ENCODE results near the gene OSBPL6. TPM values are rescaled to one million over a fixed set of nuclear protein-coding genes. Genes with fewer than 3 reads are reported as not detected.

The OSBPL6 gene
- total and polyA plus RNA-seq, 9 of the 15 experiments (the other 6 are each of a cell fraction or from before 2014, with no cell fraction given) = 3.4 to 12.7 (median 9.3) TPM

GRCh38 chr2:178277741-178278197 is 83.5 kb downstream of the OSBPL6 start (continued):
- TF ChIP-seq TAF1 (IDR thresholded peaks at IDR 0.05; ENCODE audit: control insufficient read depth, extremely low read depth, insufficient read depth, low read length, severe bottlenecking) = no peak
- no peak for TF ChIP-seq MCM7 (IDR thresholded peaks at IDR 0.05)
- no peak for TF ChIP-seq PHF21A (IDR thresholded peaks at IDR 0.05; ENCODE audit: borderline replicate concordance, low read depth)
- TF ChIP-seq ZNF436 (CRISPR knock-in tag; IDR thresholded peaks at IDR 0.05) = no peak
- 0 out of 2 replicates have a peak, but pooled peaks have one; percentile 20 for TF ChIP-seq ATF7 (IDR thresholded peaks at IDR 0.05)
- no peak for TF ChIP-seq MTF1 (CRISPR knock-in tag; IDR thresholded peaks at IDR 0.05; ENCODE audit: borderline replicate concordance)
- TF ChIP-seq ZEB2 (IDR thresholded peaks at IDR 0.05) = 0 out of 2 replicates have a peak, but pooled peaks have one; percentile 46
- TF ChIP-seq TCF3 (CRISPR knock-in tag; IDR thresholded peaks at IDR 0.05) = peak; percentile 31; the same call in 1 of the 2 replicates
- TF ChIP-seq HLTF (IDR thresholded peaks at IDR 0.05) = peak; percentile 68; the same call in 1 of the 2 replicates
- TF ChIP-seq, protein P1, sequence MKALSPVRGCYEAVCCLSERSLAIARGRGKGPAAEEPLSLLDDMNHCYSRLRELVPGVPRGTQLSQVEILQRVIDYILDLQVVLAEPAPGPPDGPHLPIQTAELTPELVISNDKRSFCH (CRISPR knock-in tag; IDR thresholded peaks at IDR 0.05) = no peak
- TF ChIP-seq, protein P1 (tag; IDR thresholded peaks at IDR 0.05) = no peak
- no peak for TF ChIP-seq SIX5 (IDR thresholded peaks at IDR 0.05; ENCODE audit: borderline replicate concordance in 1 of 2, insufficient read depth in 1 of 2, low read depth in 1 of 2, low read length in 2 of 2)
- TF ChIP-seq FOXK2 (conservative IDR thresholded peaks at IDR 0.05 in 1 of 2, IDR thresholded peaks at IDR 0.05 in 1 of 2; ENCODE audit: low read depth in 2 of 2) = 0 out of 4 replicates have a peak, but pooled peaks of 1 of the 2 experiments have one; percentile 59
- TF ChIP-seq ZBTB2 (IDR thresholded peaks at IDR 0.05) = 0 out of 2 replicates have a peak, but pooled peaks have one; percentile 59
- 0 out of 2 replicates have a peak, but pooled peaks have one; percentile 9 for TF ChIP-seq TAF7 (tag; IDR thresholded peaks at IDR 0.05)
- no peak for TF ChIP-seq BCOR (IDR thresholded peaks at IDR 0.05)
- peak in 1 of 2 experiments; percentile 72; a peak in 2 of 4 replicates for TF ChIP-seq HDAC1 (IDR thresholded peaks at IDR 0.05)
- TF ChIP-seq BHLHE40 (IDR thresholded peaks at IDR 0.05; ENCODE audit: low read length) = 0 out of 2 replicates have a peak, but pooled peaks have one; percentile 23
- 0 out of 2 replicates have a peak, but pooled peaks have one; percentile 62 for TF ChIP-seq MTA1 (IDR thresholded peaks at IDR 0.05; ENCODE audit: borderline replicate concordance)
- TF ChIP-seq, protein P2, sequence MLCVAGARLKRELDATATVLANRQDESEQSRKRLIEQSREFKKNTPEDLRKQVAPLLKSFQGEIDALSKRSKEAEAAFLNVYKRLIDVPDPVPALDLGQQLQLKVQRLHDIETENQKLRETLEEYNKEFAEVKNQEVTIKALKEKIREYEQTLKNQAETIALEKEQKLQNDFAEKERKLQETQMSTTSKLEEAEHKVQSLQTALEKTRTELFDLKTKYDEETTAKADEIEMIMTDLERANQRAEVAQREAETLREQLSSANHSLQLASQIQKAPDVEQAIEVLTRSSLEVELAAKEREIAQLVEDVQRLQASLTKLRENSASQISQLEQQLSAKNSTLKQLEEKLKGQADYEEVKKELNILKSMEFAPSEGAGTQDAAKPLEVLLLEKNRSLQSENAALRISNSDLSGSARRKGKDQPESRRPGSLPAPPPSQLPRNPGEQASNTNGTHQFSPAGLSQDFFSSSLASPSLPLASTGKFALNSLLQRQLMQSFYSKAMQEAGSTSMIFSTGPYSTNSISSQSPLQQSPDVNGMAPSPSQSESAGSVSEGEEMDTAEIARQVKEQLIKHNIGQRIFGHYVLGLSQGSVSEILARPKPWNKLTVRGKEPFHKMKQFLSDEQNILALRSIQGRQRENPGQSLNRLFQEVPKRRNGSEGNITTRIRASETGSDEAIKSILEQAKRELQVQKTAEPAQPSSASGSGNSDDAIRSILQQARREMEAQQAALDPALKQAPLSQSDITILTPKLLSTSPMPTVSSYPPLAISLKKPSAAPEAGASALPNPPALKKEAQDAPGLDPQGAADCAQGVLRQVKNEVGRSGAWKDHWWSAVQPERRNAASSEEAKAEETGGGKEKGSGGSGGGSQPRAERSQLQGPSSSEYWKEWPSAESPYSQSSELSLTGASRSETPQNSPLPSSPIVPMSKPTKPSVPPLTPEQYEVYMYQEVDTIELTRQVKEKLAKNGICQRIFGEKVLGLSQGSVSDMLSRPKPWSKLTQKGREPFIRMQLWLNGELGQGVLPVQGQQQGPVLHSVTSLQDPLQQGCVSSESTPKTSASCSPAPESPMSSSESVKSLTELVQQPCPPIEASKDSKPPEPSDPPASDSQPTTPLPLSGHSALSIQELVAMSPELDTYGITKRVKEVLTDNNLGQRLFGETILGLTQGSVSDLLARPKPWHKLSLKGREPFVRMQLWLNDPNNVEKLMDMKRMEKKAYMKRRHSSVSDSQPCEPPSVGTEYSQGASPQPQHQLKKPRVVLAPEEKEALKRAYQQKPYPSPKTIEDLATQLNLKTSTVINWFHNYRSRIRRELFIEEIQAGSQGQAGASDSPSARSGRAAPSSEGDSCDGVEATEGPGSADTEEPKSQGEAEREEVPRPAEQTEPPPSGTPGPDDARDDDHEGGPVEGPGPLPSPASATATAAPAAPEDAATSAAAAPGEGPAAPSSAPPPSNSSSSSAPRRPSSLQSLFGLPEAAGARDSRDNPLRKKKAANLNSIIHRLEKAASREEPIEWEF (CRISPR knock-in tag; IDR thresholded peaks at IDR 0.05) = no peak
